GM19395 (cell line): ENCODE measurements around the gene CACNA1H.

Experiments used
- ATAC-seq: cut with Tn5 transposase; IDR thresholded peaks from one replicate; pipeline ENCODE4 v1.9.1; 2021; ENCODE audit warnings: mild to moderate bottlenecking, moderate library complexity; ENCODE audit not compliant: unreplicated experiment

Gene CACNA1H

GRCh38 chr16:1171001-1171400, 18.1 kb downstream of the CACNA1H start:
- no peak for ATAC-seq

GRCh38 chr16:1171854-1172428, 19.0 kb downstream of the CACNA1H start:
- ATAC-seq = no peak

GRCh38 chr16:1172651-1173050, 19.7 kb downstream of the CACNA1H start:
- no peak for ATAC-seq

GRCh38 chr16:1173788-1174451, 21.0 kb downstream of the CACNA1H start:
- ATAC-seq = no peak

GRCh38 chr16:1174477-1175357, 21.8 kb downstream of the CACNA1H start:
- ATAC-seq = no peak

GRCh38 chr16:1175566-1176279, 22.8 kb downstream of the CACNA1H start:
- ATAC-seq = no peak

GRCh38 chr16:1176280-1176897, 23.5 kb downstream of the CACNA1H start:
- ATAC-seq = no peak

GRCh38 chr16:1177053-1177452, 24.1 kb downstream of the CACNA1H start:
- no peak for ATAC-seq

GRCh38 chr16:1177750-1178149, 24.8 kb downstream of the CACNA1H start:
- no peak for ATAC-seq

GRCh38 chr16:1178295-1178910, 25.5 kb downstream of the CACNA1H start:
- no peak for ATAC-seq

- no peak for ATAC-seq
These were observed 27.9 kb downstream of the CACNA1H start for GRCh38 chr16:1180549-1181403.

- no peak for ATAC-seq
These were observed 28.8 kb downstream of the CACNA1H start for GRCh38 chr16:1181404-1182315.

- ATAC-seq = no peak
These were observed 29.4 kb downstream of the CACNA1H start for GRCh38 chr16:1182316-1182671.

GRCh38 chr16:1182950-1183907, 30.3 kb downstream of the CACNA1H start:
- no peak for ATAC-seq

GRCh38 chr16:1184156-1184868, 31.4 kb downstream of the CACNA1H start:
- no peak for ATAC-seq

GRCh38 chr16:1184980-1185379, 32.1 kb downstream of the CACNA1H start:
- ATAC-seq = no peak
